HG02884 (cell line): ENCODE measurements around the gene PRM3.

Experiments
- ATAC-seq: cut with Tn5 transposase; IDR thresholded peaks from one replicate; pipeline ENCODE4 v1.9.1; 2021; ENCODE audit warnings: mild to moderate bottlenecking, moderate library complexity; ENCODE audit not compliant: unreplicated experiment

The PRM3 gene

GRCh38 chr16:11229432-11229831, 44.0 kb downstream of the PRM3 start:
- no peak for ATAC-seq

DNA sequence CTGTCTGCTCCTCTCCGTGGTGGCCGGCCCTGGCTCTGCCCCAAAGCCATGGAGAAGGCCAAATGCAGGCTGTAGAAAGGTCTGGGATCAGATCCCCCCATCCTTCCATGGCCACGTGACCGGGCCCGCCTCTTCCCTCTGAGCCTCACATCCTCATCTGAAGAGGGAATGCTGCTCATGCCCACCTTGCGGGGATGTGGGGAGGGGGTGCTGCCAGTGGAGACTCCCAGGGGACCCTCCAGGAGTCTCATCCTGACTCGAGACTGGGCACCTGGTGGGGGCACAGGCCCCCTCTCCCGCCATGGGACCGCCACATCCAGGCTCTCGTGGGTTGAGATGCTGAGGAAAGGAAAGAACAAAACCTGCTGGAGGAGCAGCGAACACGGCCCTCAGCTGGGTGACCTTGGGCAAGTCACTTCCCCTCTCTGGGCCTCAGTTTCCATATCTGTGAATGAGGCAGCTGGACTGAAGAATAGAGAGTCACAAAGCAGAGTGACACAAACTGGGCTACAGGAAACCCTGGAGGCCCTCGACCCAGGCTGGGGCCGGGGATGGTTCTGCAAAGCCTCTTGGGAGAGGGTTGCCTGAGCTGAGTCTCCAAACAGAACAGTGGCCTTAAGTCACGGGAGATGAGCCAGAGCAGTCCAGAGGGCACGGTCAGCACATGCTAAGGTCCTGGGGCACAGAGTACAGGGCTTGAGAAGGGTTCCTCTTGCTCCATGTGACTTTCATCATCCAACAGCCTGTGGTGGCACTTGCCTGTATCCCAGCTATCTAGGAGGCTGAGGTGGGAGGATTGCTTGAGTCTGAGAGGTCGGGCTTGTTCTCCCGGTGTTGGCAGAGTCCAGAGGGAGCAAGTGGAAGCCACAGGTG, 47.5 kb downstream of the PRM3 start:
- no peak for ATAC-seq

- ATAC-seq: peak; percentile 80
These were observed 48.3 kb downstream of the PRM3 start for GRCh38 chr16:11224894-11225676.

GRCh38 chr16:11224096-11224893, 49.1 kb downstream of the PRM3 start:
- no peak for ATAC-seq
